ENCODE measurements around the gene TMEM119.
"Not testable (repeated sequence)": the region's sequence is repeated elsewhere in the genome, so short reads cannot be mapped to it uniquely, and the experiment has no call there.

The TMEM119 gene

GRCh38 chr12:108599948-108600701 is 2.2 kb upstream of the TMEM119 start:
- DNase-seq (ENCODE audit: low spot score), result no peak

GRCh38 chr12:108599541-108599940 is 1.7 kb upstream of the TMEM119 start:
- DNase-seq (ENCODE audit: low spot score), result no peak

GRCh38 chr12:108598553-108599250 is 818 bp upstream of the TMEM119 start:
- DNase-seq (ENCODE audit: low spot score), result no peak

GRCh38 chr12:108596854-108597558 is 878 bp downstream of the TMEM119 start:
- DNase-seq (ENCODE audit: low spot score), result peak; percentile 47

GRCh38 chr12:108595711-108596647 is 1.9 kb downstream of the TMEM119 start:
- peak; percentile 48 for DNase-seq (ENCODE audit: low spot score)

- no peak for DNase-seq (ENCODE audit: low spot score)
Measured at GRCh38 chr12:108594960-108595710, 2.7 kb downstream of the TMEM119 start.

- DNase-seq (ENCODE audit: low spot score), result no peak
Measured at GRCh38 chr12:108594323-108594903, 3.5 kb downstream of the TMEM119 start.

GRCh38 chr12:108592033-108592909 is 5.6 kb downstream of the TMEM119 start:
- DNase-seq (ENCODE audit: low spot score), result no peak

- no peak for DNase-seq (ENCODE audit: low spot score)
Measured at GRCh38 chr12:108591267-108591980, 6.5 kb downstream of the TMEM119 start.

- DNase-seq (ENCODE audit: low spot score), result not testable (repeated sequence)
Measured at GRCh38 chr12:108590463-108590862, 7.4 kb downstream of the TMEM119 start.

GRCh38 chr12:108589840-108590229 is 8.0 kb downstream of the TMEM119 start:
- DNase-seq (ENCODE audit: low spot score), result no peak

GRCh38 chr12:108589028-108589839 is 8.7 kb downstream of the TMEM119 start:
- peak; percentile 61 for DNase-seq (ENCODE audit: low spot score)

GRCh38 chr12:108587826-108588225 is 10.1 kb downstream of the TMEM119 start:
- DNase-seq (ENCODE audit: low spot score), result no peak

- DNase-seq (ENCODE audit: low spot score), result no peak
Measured at GRCh38 chr12:108586306-108586705, 11.6 kb downstream of the TMEM119 start.

- no peak for DNase-seq (ENCODE audit: low spot score)
Measured at GRCh38 chr12:108585864-108586263, 12.0 kb downstream of the TMEM119 start.

- DNase-seq (ENCODE audit: low spot score), result no peak
Measured at GRCh38 chr12:108584456-108585065, 13.3 kb downstream of the TMEM119 start.

- DNase-seq (ENCODE audit: low spot score), result no peak
Measured at GRCh38 chr12:108583991-108584390, 13.9 kb downstream of the TMEM119 start.

Measured in GM03348 (cell line).